ENCODE measurements around the gene NAIF1. TPM values are rescaled to one million over a fixed set of nuclear protein-coding genes. Genes with fewer than 3 reads are reported as not detected.
"Not testable (repeated sequence)": the region's sequence is repeated elsewhere in the genome, so short reads cannot be mapped to it uniquely, and the experiment has no call there.

NAIF1 gene
- total RNA-seq, 1 donor from 2014 or later: 10.8 TPM

DNA sequence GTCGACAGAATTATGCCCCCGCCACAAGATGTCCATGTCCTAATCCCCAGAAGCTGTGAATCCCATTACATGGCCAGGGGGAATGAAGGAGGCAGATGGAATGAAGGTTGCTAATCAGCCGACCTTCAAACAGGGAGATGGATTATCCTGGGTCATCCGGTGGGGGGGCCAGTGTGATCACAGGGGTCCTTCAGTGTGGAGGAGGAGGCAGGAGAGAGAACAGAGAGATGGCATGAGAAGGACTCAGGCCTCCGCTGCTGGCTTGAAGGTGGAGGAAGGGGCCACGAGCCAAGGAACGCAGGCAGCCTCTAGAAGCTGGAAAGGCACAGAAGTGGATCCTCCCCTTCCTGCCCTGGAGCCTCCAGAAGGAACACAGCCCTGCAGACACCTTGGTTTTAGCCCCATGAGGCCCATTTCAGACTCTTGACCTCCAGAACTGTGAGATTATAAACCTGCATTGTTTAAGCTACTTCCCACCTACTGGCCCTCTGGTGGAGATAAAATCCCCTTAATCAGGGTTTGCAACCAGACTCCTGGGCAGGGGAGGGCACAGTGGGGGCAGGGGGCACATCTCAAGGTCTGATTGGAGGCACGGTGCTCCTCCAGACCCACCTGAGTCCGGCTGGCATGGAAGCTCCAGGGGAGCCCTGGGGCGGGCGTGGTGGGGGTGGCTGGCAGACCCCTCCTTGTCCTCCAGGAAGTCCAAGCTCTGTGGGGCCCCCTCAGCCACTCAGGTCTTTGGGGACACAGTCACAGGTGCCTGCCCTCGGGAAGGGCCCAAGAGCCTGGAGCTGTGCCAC lies 46.6 kb upstream of the NAIF1 start:
- Mint-ChIP-seq H3K9me3 (ENCODE audit: low read depth) (no peaks in the 10 kb centered on the region), H3K27me3 (peaks cover 3% of the 10 kb centered on the region), H3K27ac (no peak overlapping the region), H3K4me3 (ENCODE audit: low read depth) (no peak overlapping the region), H3K4me1 (ENCODE audit: low read depth) (peaks cover 2% of the 10 kb centered on the region), H3K36me3 (ENCODE audit: insufficient read depth) (peaks cover 3% of the 10 kb centered on the region)
- DNase-seq (ENCODE audit: low spot score, unreplicated experiment): no peak
- no peak for TF ChIP-seq CTCF (IDR thresholded peaks at IDR 0.05; ENCODE audit: unreplicated experiment)

GRCh38 chr9:128111726-128112125 lies 44.6 kb upstream of the NAIF1 start:
- not testable (repeated sequence) for H3K36me3 Mint-ChIP-seq (ENCODE audit: insufficient read depth); H3K9me3 Mint-ChIP-seq (ENCODE audit: low read depth); H3K4me3 Mint-ChIP-seq (ENCODE audit: low read depth); H3K27me3 Mint-ChIP-seq; H3K4me1 Mint-ChIP-seq (ENCODE audit: low read depth); H3K27ac Mint-ChIP-seq; DNase-seq (ENCODE audit: low spot score, unreplicated experiment)

DNA sequence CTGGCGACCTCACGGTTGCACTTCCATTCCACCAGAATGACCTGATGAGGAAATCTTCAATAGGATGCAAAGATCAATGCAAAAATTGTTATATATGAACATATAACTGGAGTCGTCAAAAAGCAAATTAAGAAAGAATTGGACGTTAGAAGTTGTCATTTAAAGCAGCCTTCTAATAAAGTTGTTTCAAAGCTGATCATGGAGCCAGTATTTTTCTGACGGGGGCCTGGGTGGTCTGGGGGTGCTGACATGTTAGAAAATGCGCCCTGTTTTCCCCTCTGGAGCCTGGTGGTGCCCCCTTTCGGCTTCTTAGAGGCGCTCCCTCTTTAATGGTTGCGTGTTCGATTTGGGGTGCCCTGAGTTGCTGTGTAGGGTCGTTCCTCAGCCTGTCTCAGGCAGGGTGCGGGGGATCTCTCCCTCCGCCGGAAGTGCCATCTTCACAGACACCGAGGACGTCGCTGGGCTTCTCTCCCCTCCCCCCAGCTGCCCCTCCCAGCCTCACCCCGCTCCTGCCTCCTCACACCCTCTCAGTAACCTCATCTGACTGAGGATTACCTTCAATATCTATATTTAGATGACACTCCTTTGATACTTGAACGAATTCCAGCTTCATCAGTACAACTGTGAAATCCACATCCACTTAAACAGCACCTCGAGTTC lies 42.1 kb upstream of the NAIF1 start:
- H3K36me3 Mint-ChIP-seq (ENCODE audit: insufficient read depth): peaks cover 6% of the 10 kb centered on the region
- H3K4me1 Mint-ChIP-seq (ENCODE audit: low read depth): no peaks in the 10 kb centered on the region
- no peaks in the 10 kb centered on the region for H3K9me3 Mint-ChIP-seq (ENCODE audit: low read depth)
- H3K27me3 Mint-ChIP-seq: no peaks in the 10 kb centered on the region
- no peak overlapping the region for H3K4me3 Mint-ChIP-seq (ENCODE audit: low read depth)
- no peak for TF ChIP-seq CTCF (IDR thresholded peaks at IDR 0.05; ENCODE audit: unreplicated experiment)
- DNase-seq (ENCODE audit: low spot score, unreplicated experiment): no peak
- no peak overlapping the region for H3K27ac Mint-ChIP-seq

GRCh38 chr9:128108269-128109049 lies 41.3 kb upstream of the NAIF1 start:
- no peaks in the 10 kb centered on the region for H3K9me3 Mint-ChIP-seq (ENCODE audit: low read depth)
- no peaks in the 10 kb centered on the region for H3K27me3 Mint-ChIP-seq
- no peak overlapping the region for H3K27ac Mint-ChIP-seq
- no peak for TF ChIP-seq CTCF (IDR thresholded peaks at IDR 0.05; ENCODE audit: unreplicated experiment)
- peaks cover 6% of the 10 kb centered on the region for H3K36me3 Mint-ChIP-seq (ENCODE audit: insufficient read depth)
- DNase-seq (ENCODE audit: low spot score, unreplicated experiment): no peak
- no peaks in the 10 kb centered on the region for H3K4me1 Mint-ChIP-seq (ENCODE audit: low read depth)
- H3K4me3 Mint-ChIP-seq (ENCODE audit: low read depth): no peak overlapping the region

DNA sequence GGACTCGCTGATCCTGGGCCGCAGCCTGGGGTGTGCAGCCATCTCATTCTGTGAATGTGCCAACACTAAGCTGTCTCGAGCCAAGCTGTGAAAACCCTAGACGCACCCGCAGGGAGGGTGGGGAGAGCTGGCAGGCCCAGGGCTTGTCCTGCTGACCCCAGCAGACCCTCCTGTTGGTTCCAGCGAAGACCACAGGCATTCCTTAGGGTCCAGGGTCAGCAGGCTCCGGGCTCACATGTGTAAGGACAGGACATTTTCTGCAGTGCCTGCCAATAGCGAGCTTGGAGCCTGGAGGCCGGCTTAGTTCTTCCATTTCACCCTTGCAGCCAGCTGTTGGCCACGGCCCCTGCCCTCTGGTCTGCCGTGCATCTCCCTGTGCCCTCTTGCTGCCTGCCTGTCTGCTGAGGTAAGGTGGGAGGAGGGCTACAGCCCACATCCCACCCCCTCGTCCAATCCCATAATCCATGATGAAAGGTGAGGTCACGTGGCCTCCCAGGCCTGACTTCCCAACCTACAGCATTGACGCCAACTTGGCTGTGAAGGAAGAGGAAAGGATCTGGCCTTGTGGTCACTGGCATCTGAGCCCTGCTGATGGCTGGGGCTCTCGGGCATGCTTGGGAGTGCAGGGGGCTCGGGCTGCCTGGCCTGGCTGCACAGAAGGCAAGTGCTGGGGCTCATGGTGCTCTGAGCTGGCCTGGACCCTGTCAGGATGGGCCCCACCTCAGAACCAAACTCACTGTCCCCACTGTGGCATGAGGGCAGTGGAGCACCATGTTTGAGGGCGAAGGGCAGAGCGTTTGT lies 40.5 kb upstream of the NAIF1 start:
- Mint-ChIP-seq H3K4me3 (ENCODE audit: low read depth) (no peak overlapping the region), H3K27ac (no peak overlapping the region), H3K4me1 (ENCODE audit: low read depth) (no peaks in the 10 kb centered on the region), H3K36me3 (ENCODE audit: insufficient read depth) (peaks cover 7% of the 10 kb centered on the region), H3K9me3 (ENCODE audit: low read depth) (no peaks in the 10 kb centered on the region), H3K27me3 (no peaks in the 10 kb centered on the region)
- no peak for DNase-seq (ENCODE audit: low spot score, unreplicated experiment)
- no peak for TF ChIP-seq CTCF (IDR thresholded peaks at IDR 0.05; ENCODE audit: unreplicated experiment)
